KMS-11 (cell line): ENCODE measurements around the gene ITPR2.
A peak's percentile ranks its signal among the peaks of the same experiment; 100 is the strongest.

ENCODE experiments used
- H2AFZ ChIP-seq: fragments of 200-600 bp; sonication (generic); 2 replicates; pipeline ENCODE4 v1.6.1; 2016; ENCODE audit warnings: antibody characterized with exemption, mixed run types, low read depth
- H3K27ac ChIP-seq: fragments of 200-600 bp; sonication (generic); 2 replicates; pipeline ENCODE4 v1.6.1; 2016; ENCODE audit warnings: mild to moderate bottlenecking, mixed run types
- H3K27me3 ChIP-seq: fragments of 200-600 bp; sonication (generic); 2 replicates; pipeline ENCODE4 v1.6.1; 2017; ENCODE audit warnings: mild to moderate bottlenecking, low read depth, mixed run types, moderate library complexity; ENCODE audit not compliant: insufficient read depth
- H3K36me3 ChIP-seq: fragments of 200-600 bp; sonication (generic); 2 replicates; pipeline ENCODE4 v1.6.1; 2017; ENCODE audit warnings: mild to moderate bottlenecking, mixed run types; ENCODE audit not compliant: insufficient read depth
- H3K4me1 ChIP-seq: fragments of 200-600 bp; sonication (generic); 2 replicates; pipeline ENCODE4 v1.6.1; 2016; ENCODE audit warnings: mild to moderate bottlenecking, low read depth, mixed run types; ENCODE audit not compliant: poor library complexity, severe bottlenecking
- H3K4me2 ChIP-seq: fragments of 200-600 bp; sonication (generic); 2 replicates; pipeline ENCODE4 v1.7.0; 2016; ENCODE audit warnings: mild to moderate bottlenecking, mixed run types
- H3K4me3 ChIP-seq: fragments of 200-600 bp; sonication (generic); IDR thresholded peaks from 2 replicates; pipeline ENCODE4 v1.6.1; 2017; ENCODE audit warnings: low read depth, low read length, mixed read lengths; ENCODE audit not compliant: insufficient read depth
- H3K79me2 ChIP-seq: fragments of 200-600 bp; sonication (generic); 2 replicates; pipeline ENCODE4 v1.6.1; 2016; ENCODE audit warnings: low read depth, mixed run types; ENCODE audit not compliant: insufficient read depth
- H3K9ac ChIP-seq: fragments of 200-600 bp; sonication (generic); 2 replicates; pipeline ENCODE4 v1.6.1; 2016; ENCODE audit warnings: mild to moderate bottlenecking, mixed run types
- H4K20me1 ChIP-seq: fragments of 200-600 bp; sonication (generic); 2 replicates; pipeline ENCODE4 v1.6.1; 2016; ENCODE audit warnings: mild to moderate bottlenecking, mixed run types; ENCODE audit not compliant: insufficient read depth
- CTCF ChIP-seq: fragments of 200-600 bp; sonication (generic); conservative IDR thresholded peaks from 2 replicates; pipeline ENCODE4 v1.6.1; 2017; ENCODE audit warnings: low read depth, mild to moderate bottlenecking, antibody characterized with exemption, low read length, moderate library complexity, mixed read lengths

Gene ITPR2

GRCh38 chr12:26861690-26862089 lies 28.7 kb upstream of the ITPR2 start:
- Histone ChIP-seq H3K36me3 (no peaks in the 10 kb centered on the region), H2AFZ (no peak overlapping the region), H3K79me2 (no peaks in the 10 kb centered on the region), H3K4me1 (peaks cover 17% of the 10 kb centered on the region), H3K4me3 (no peak overlapping the region), H3K9ac (no peak overlapping the region), H4K20me1 (no peaks in the 10 kb centered on the region), H3K27ac (no peak overlapping the region), H3K27me3 (no peaks in the 10 kb centered on the region), H3K4me2 (no peak overlapping the region)
- no peak for TF ChIP-seq CTCF

GRCh38 chr12:26857465-26858176 lies 24.6 kb upstream of the ITPR2 start:
- TF ChIP-seq CTCF: no peak
- Histone ChIP-seq H3K4me2 (no peak overlapping the region), H2AFZ (no peak overlapping the region), H4K20me1 (no peaks in the 10 kb centered on the region), H3K79me2 (no peaks in the 10 kb centered on the region), H3K9ac (no peak overlapping the region), H3K36me3 (no peaks in the 10 kb centered on the region), H3K27me3 (no peaks in the 10 kb centered on the region), H3K4me1 (peaks cover 22% of the 10 kb centered on the region), H3K4me3 (no peak overlapping the region), H3K27ac (no peak overlapping the region)

- Histone ChIP-seq H3K79me2 (no peaks in the 10 kb centered on the region), H3K9ac (no peak overlapping the region), H3K4me2 (no peak overlapping the region), H3K36me3 (no peaks in the 10 kb centered on the region), H3K4me3 (no peak overlapping the region), H4K20me1 (no peaks in the 10 kb centered on the region), H3K27ac (no peak overlapping the region), H3K27me3 (no peaks in the 10 kb centered on the region), H3K4me1 (peaks cover 22% of the 10 kb centered on the region), H2AFZ (no peak overlapping the region)
- no peak for TF ChIP-seq CTCF
Measured at GRCh38 chr12:26855337-26855736, 22.3 kb upstream of the ITPR2 start.

GRCh38 chr12:26854031-26854390 lies 21.0 kb upstream of the ITPR2 start:
- no peak overlapping the region for H3K4me3 ChIP-seq

More at GRCh38 chr12:26854031-26854390, 21.0 kb upstream of the ITPR2 start:
- Histone ChIP-seq H3K79me2 (no peaks in the 10 kb centered on the region), H3K4me2 (no peak overlapping the region), H2AFZ (peak overlapping the region; percentile 53; the same call in 1 of the 2 replicates), H3K4me1 (peaks cover 22% of the 10 kb centered on the region), H3K27me3 (no peaks in the 10 kb centered on the region), H3K36me3 (no peaks in the 10 kb centered on the region), H3K9ac (no peak overlapping the region), H4K20me1 (no peaks in the 10 kb centered on the region), H3K27ac (no peak overlapping the region)
- TF ChIP-seq CTCF: peak; percentile 12; the same call in 1 of the 2 replicates
